Stimulated activated CD4-positive, alpha-beta T cell treated with anti-CD3 and anti-CD28 coated beads, Interleukin-15, amount 100 ng/mL, for 48 hours (primary cell): Measurements from ENCODE around the gene TMEM59L.

Source experiments
- DNase-seq, 2 donors: peaks; one replicate each; pipeline ENCODE4 v3.0.0-alpha.2; 2020; ENCODE audit warnings: low read depth in 2 of 2

Gene TMEM59L

DNA sequence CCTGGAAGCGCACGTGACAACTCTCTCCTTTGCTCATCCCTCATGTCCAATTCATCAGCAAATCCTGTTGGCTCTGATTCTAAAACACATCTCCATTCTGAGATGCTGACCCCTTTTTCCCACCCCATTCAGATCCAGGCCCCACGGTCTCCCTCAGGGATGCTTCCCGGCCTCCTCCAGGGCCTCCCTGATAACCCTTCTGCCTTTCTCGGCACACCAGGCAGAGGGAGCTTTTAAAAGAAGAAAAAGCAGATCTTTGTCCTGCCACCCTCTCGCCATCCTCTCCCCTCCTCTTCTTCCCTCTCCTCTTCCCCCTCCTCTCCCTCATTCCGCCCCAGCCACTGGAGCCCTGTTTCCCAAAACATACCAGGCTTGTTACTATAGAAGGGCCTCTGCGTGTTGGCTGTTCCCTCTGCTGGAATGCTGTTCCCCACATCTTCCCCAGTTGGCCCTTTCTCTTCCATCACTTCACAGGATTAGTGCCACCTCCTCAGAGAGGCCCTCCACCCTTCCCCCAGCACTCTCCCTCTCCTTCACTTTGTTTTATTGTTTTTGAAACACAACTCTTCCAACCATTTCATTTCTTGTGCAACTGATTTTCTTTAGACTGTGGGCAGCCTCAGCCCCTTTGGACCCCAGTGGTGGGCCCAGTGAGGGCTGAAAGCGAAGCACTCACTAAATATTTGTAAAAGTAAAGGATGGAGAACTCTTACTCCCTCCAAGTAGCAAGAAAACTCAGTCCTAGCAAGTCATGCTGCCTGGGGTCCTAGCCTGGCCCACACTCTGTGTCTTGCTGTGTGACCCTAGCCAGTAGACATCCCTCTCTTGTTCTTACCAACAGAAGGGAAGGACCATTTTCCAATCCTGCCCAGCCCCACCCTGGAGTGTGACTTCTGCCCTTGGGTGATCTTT, 3.6 kb upstream of the TMEM59L start:
- DNase-seq: no peak

GRCh38 chr19:18609717-18610051, 3.0 kb upstream of the TMEM59L start:
- no peak for DNase-seq

DNA sequence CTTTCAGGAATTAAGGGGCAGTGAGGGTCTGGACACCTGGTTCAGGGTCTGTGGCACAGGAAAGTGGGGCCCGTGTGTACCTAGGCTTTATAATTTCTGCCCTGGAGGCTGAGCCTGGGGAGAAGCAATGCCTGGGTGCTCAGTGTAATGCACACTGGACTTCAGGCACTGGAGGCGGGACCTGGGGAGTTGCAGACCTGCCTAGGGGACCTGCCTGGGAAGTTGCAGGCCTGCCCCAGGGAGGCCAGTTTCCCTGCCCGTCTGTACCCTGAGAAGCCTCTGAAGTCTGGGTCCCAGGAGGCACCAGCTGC, 2.5 kb upstream of the TMEM59L start:
- no peak for DNase-seq

- DNase-seq: no peak
Measured at GRCh38 chr19:18610556-18611326, 1.9 kb upstream of the TMEM59L start.

DNA sequence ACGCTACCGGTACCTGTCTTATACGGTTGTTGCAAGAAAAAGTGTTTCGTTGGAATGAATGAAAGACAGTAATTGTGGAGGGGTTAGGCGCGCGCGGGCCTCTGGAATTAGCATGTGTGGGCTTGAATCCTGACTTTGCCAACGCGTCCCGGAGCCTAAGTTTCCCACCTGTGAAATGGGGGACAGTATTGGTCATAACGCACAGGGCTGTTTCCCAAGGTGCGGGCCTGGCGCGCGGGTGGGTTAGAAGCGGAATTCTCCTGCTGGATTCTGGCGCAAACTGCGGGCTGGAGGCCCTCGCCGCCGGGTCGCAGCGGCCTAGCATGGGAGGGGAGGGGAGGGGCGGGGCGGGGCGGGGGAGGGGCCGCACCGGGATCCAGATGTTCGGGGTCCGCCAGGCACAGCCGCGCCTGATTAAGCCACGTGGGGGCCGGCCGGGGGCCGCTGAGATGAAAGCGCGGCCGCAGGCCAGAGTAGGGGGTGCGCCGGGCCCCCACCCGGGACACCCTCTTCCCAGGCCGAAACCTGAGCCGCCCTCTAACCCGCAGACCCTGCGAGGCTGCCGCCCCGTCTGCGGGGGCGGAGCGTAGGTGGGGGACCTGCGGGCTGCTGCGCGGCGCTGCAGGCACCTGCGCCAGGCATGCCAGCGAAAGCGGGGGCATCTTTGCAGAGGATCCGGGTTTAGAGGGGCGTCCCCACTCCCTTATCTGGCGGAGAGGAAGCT, 1.2 kb upstream of the TMEM59L start:
- no peak for DNase-seq

DNA sequence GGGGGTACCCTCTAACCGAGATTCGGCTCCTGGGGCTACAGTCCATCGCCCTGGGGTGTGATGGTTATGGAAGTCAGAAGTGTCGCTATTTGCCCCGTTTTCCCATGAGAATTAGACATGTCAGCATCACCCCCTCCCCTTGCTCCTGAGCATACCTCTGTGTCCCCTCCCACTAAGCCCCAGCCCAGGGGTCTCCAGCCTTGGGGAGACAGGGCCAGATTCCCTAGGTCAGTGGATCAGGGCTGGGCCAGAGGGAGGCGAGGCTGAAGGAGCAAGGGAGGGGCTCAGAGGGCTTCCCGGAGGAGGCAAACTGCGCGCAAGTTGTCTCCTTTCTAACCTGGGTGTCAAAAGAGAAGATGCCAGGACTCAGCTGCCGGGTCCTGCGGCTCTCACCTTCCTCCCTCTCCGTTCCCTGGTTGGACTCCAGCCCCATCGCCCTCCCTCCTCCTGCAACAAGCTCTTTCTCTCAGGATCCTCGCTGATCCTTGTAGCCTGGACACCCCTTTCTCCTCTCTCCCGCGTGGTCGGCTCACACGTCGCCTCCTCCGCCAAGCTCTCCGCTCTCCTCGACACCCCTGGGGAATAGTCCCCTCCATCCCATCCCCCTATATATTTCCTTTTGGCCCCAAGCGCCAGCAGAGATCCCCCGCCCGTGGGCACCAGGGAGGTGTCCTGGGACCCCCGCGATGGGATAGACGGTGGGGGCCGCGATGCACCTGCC, 459 bp upstream of the TMEM59L start:
- DNase-seq: no peak

DNA sequence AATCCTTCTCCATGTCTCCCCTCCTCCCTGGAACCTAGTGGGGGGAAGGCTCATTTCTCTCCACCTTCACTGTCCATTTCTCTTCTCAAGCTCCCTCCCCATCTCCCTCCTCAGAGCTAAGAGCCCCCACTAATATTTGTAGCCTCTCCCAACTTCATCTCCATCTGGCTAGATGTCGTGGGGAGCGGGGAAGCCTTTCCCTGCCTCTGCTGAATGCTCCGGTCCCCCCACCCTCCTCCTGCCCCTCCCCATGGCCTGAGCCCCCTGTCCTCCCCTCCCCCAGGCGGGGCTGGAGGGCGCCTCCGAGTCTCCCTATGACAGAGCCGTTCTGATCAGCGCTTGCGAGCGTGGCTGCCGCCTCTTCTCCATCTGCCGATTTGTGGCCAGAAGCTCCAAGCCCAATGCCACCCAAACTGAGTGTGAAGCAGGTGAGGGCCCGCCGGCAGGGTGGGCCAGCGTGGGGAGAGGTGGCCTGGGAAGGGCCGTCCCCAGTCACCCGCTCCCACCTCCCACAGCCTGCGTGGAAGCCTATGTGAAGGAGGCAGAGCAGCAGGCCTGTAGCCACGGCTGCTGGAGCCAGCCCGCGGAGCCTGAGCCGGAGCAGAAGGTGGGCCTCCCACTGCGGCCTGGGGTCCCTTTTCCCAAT, 1.0 kb downstream of the TMEM59L start:
- DNase-seq: no peak

DNA sequence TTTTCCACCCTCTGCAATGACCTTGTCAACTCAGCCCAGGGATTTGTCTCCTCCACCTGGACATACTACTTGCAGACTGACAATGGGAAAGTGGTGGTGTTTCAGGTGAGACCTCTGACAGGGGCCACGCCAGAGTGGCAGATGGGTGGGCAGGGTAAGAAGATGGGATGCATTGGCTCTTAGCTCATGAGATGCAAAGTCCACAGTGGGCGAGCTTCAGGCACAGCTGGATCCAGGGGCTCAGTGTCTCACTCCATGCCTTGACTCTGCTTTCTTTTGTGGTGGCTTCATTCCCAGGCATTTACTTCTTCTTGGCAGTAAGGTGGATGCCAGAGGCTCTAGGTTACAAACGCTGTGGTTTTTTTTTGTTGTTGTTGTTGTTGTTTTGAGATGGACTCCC, 3.4 kb downstream of the TMEM59L start:
- no peak for DNase-seq

- DNase-seq: no peak
Measured at GRCh38 chr19:18617562-18617961, 4.9 kb downstream of the TMEM59L start.

GRCh38 chr19:18618236-18618635, 5.6 kb downstream of the TMEM59L start:
- DNase-seq: no peak

GRCh38 chr19:18620311-18620710, 7.6 kb downstream of the TMEM59L start:
- no peak for DNase-seq

DNA sequence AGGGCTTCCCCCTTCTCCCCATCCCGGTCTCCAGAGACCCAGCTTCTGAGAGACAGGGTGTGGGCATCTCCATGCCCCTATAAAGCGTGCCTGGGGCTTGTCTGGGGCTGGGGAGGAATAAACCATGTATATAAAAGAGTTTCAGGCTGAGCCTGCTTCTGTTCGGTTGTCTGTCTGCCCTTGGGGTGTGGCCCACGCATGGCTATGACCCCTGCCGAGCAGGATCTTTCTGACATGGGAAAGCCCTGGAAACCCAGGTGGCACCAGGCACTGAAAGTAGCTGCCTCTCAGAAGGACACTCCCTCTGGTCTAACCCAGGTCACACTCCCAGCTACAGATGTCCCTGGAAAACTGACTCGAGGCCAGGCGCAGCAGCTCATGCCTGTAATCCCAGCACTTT, 8.2 kb downstream of the TMEM59L start:
- DNase-seq: no peak

DNA sequence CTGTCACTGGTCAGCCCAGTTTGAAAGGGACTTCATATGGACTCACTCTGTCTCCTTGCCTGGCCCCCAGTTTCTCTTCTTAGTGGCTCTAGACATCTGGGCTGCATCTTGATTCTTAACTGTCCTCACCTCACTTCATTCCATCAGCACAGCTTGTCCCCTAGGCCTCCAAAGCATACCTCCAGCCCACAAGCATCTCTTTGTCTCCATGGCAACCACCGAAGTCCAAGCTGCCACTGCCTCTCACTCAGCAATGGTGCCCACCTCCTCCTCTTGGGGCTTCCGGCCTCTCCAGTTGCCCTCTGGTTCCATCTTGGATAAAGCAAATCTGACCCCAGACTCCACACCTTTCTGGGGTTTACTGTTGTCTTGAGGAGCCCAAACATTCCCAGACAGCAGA, 14.2 kb downstream of the TMEM59L start:
- no peak for DNase-seq

DNA sequence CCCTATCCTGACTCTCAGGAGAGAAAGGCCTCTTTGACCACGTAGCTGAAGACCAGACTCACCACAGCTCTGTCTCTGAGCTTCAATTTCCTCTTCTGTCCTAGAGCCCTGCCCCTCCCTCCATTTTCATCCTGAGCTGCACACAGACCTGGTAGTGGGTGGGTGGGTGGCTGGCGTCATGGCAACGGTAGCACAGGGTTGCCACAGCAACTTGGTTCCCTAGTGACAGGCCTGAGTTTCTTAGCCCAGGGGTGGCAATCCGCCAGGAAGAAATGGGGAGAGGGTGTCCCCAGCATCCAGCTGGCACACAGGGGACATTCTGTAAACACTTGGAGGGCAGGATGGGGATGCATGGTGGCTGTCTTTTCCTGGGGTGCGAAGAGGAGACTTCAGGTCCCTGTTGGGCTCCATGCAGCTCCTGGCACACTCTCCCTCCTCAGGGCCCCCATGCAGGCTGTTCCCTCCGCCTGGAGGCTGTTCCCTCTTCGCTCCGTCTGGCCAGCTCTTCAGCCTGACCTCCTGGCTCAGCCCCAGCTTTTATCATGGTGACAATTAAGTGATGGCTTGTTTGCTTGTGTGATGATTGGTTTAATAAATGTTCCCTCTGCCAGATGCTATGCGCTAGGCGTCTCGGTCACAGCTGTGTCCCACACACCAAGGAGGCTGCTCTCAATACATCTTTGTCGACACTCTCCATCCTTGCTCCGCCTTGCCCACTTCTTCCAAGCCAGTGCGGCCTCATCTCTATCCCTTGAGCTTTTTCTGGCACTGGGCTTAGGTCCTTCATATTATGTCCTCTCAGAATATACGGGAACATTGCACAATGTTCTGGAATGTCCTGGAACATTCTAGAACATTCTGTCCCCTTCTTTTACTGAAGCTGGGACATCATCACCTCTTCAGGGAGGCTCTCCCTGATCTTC, 16.8 kb downstream of the TMEM59L start:
- DNase-seq: no peak

DNA sequence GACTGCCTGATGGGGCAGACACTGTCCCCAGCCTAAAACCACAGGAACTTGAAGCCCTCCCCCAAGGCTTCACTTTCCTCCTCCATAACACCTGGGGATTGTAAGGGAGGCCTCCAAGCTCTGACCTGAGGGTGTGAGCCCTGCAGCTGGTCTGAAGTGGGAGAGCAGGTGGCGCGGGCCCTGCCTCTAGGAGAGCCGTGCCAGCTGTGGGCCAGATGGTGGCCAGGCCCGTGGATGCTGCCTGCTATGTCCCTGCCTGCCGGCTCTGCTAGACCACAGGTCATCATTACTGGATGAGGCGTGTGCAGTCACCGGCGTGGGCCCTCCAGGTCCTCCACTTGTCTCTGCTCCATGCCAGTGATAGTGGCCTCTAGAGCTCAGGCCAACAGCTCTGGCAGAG, 20.7 kb downstream of the TMEM59L start:
- no peak for DNase-seq

GRCh38 chr19:18634612-18635297, 22.1 kb downstream of the TMEM59L start:
- DNase-seq: no peak

GRCh38 chr19:18635831-18636182, 23.1 kb downstream of the TMEM59L start:
- no peak for DNase-seq

GRCh38 chr19:18636183-18636968, 23.7 kb downstream of the TMEM59L start:
- peak; percentile 99 for DNase-seq
